HepG2 (cell line): ENCODE measurements around the gene DIMT1. TPM values are rescaled to one million over a fixed set of nuclear protein-coding genes. Genes with fewer than 3 reads are reported as not detected.

Experiments
- ARNT2 ChIP-seq: sonication (generic); formaldehyde crosslinking; IDR thresholded peaks from 2 replicates; pipeline ENCODE4 v1.8.0; 2022; ENCODE audit warnings: mild to moderate bottlenecking, low read depth, missing genetic modification reagents, moderate library complexity
- ARNTL ChIP-seq: sonication (generic); formaldehyde crosslinking; IDR thresholded peaks from 2 replicates; pipeline ENCODE4 v1.4.0; 2020; ENCODE audit warnings: mild to moderate bottlenecking, missing genetic modification reagents
- BCL6 ChIP-seq: IDR thresholded peaks from 2 replicates; pipeline ENCODE4 v1.6.1; 2016; ENCODE audit warnings: missing genetic modification reagents, missing compliant biosample characterization
- BRD4 ChIP-seq: sonication (generic); formaldehyde crosslinking; IDR thresholded peaks from 2 replicates; pipeline ENCODE4 v1.4.0; 2020; ENCODE audit warnings: missing genetic modification reagents
- DNMT3B ChIP-seq: conservative IDR thresholded peaks from 2 replicates; pipeline ENCODE4 v1.6.1; 2016; ENCODE audit warnings: missing biosample characterization, control low read depth
- DRAP1 ChIP-seq: IDR thresholded peaks from 2 replicates; pipeline ENCODE4 v1.6.1; 2016; ENCODE audit warnings: missing genetic modification reagents, missing compliant biosample characterization
- GTF2F1 ChIP-seq: fragments of 150-350 bp; IDR thresholded peaks from 2 replicates; pipeline ENCODE4 v1.6.1; 2014; ENCODE audit warnings: low read length
- HIVEP1 ChIP-seq: sonication (generic); formaldehyde crosslinking; IDR thresholded peaks from 2 replicates; pipeline ENCODE4 v1.4.0; 2020; ENCODE audit warnings: mild to moderate bottlenecking, missing genetic modification reagents
- HMGXB4 ChIP-seq, 2 experiments: sonication (generic) in 1 of 2; formaldehyde crosslinking in 1 of 2; IDR thresholded peaks; 2 replicates each; pipeline versions ENCODE4 v1.4.0 to v1.6.1; 2018 to 2020; ENCODE audit warnings: missing genetic modification reagents in 2 of 2, borderline replicate concordance in 1 of 2, low read depth in 1 of 2, mild to moderate bottlenecking in 1 of 2, missing biosample characterization in 1 of 2
- KLF12 ChIP-seq: sonication (generic); formaldehyde crosslinking; IDR thresholded peaks from 2 replicates; pipeline ENCODE4 v1.4.0; 2020; ENCODE audit warnings: missing genetic modification reagents, borderline replicate concordance
- KLF13 ChIP-seq: sonication (generic); formaldehyde crosslinking; IDR thresholded peaks from 2 replicates; pipeline ENCODE4 v1.4.0; 2020; ENCODE audit warnings: mild to moderate bottlenecking, missing genetic modification reagents
- KMT2A ChIP-seq: sonication (generic); formaldehyde crosslinking; IDR thresholded peaks from 2 replicates; pipeline ENCODE4 v1.4.0; 2020; ENCODE audit warnings: missing genetic modification reagents
- LCORL ChIP-seq, 2 experiments: fragments of 450-650 bp in 1 of 2; sonication (generic) in 1 of 2; formaldehyde crosslinking in 1 of 2; IDR thresholded peaks; 2 replicates each; pipeline versions ENCODE4 v1.5.0 to v1.6.1; 2017 to 2020; ENCODE audit warnings: antibody characterized with exemption in 1 of 2, missing genetic modification reagents in 1 of 2
- MAFF ChIP-seq: IDR thresholded peaks from 2 replicates; pipeline ENCODE4 v1.6.1; 2011; ENCODE audit warnings: low read depth, low read length, improper control_type of control experiment
- MTA3 ChIP-seq: sonication (generic); formaldehyde crosslinking; IDR thresholded peaks from 2 replicates; pipeline ENCODE4 v1.4.0; 2020; ENCODE audit warnings: missing genetic modification reagents
- NCOA2 ChIP-seq: sonication (generic); formaldehyde crosslinking; IDR thresholded peaks from 2 replicates; pipeline ENCODE4 v1.8.0; 2022; ENCODE audit warnings: inconsistent platforms
- PAF1 ChIP-seq: IDR thresholded peaks from 2 replicates; pipeline ENCODE4 v1.6.1; 2016; ENCODE audit warnings: missing genetic modification reagents, missing compliant biosample characterization
- RBAK ChIP-seq: sonication (generic); formaldehyde crosslinking; IDR thresholded peaks from 2 replicates; pipeline ENCODE4 v1.5.1; 2020; ENCODE audit warnings: mild to moderate bottlenecking, missing genetic modification reagents
- RFX1 ChIP-seq: fragments of 450-650 bp; IDR thresholded peaks from 2 replicates; pipeline ENCODE4 v1.6.1; 2017
- TFAP4 ChIP-seq: sonication (generic); IDR thresholded peaks from 2 replicates; pipeline ENCODE4 v1.6.1; 2016; ENCODE audit warnings: low read depth, borderline replicate concordance
- ZBTB26 ChIP-seq: IDR thresholded peaks from 2 replicates; pipeline ENCODE4 v1.6.1; 2016; ENCODE audit warnings: missing compliant biosample characterization, missing genetic modification reagents, borderline replicate concordance
- ZNF234 ChIP-seq: sonication (generic); formaldehyde crosslinking; conservative IDR thresholded peaks from 2 replicates; pipeline ENCODE4 v1.5.1; 2020; ENCODE audit warnings: mild to moderate bottlenecking, missing genetic modification reagents
- ZNF296 ChIP-seq: sonication (generic); formaldehyde crosslinking; conservative IDR thresholded peaks from 2 replicates; pipeline ENCODE4 v1.5.0; 2020; ENCODE audit warnings: mild to moderate bottlenecking, missing genetic modification reagents
- ZNF619 ChIP-seq: sonication (generic); formaldehyde crosslinking; IDR thresholded peaks from 2 replicates; pipeline ENCODE4 v1.4.0; 2020; ENCODE audit warnings: mild to moderate bottlenecking, missing genetic modification reagents
- ZNF709 ChIP-seq: sonication (generic); formaldehyde crosslinking; IDR thresholded peaks from 2 replicates; pipeline ENCODE4 v1.5.0; 2020; ENCODE audit warnings: mild to moderate bottlenecking, missing genetic modification reagents
- ZNF773 ChIP-seq: sonication (generic); formaldehyde crosslinking; IDR thresholded peaks from 2 replicates; pipeline ENCODE4 v1.4.0; 2020; ENCODE audit warnings: missing genetic modification reagents, borderline replicate concordance
- ZZZ3 ChIP-seq: sonication (generic); formaldehyde crosslinking; IDR thresholded peaks from 2 replicates; pipeline ENCODE4 v1.4.0; 2020; ENCODE audit warnings: missing genetic modification reagents, mild to moderate bottlenecking, borderline replicate concordance
- polyA plus RNA-seq, 8 experiments: library from polyadenylated mRNA; depleted of rRNA in 3 of 8; stranded (reverse) in 7 of 8; unstranded in 1 of 8; fragments of >200 nt; fragmentation: Illumina TruSeq in 4 of 8; extraction: Trizol in 4 of 8; gene quantifications; 2 replicates each; pipeline versions ENCODE4 v1.2.1 to v1.2.3, GENCODE V29; 2011 to 2016; ENCODE audit warnings: low read depth in 4 of 8, missing spikeins in 1 of 8, mixed read lengths in 1 of 8; ENCODE audit not compliant: insufficient read depth in 1 of 8
- total RNA-seq, 5 experiments: library from RNA; depleted of rRNA; stranded (reverse); fragments of >200 nt; fragmentation: Illumina TruSeq; extraction: Trizol; gene quantifications; 2 replicates each; pipeline ENCODE4 v1.2.3, GENCODE V29; 2016; ENCODE audit warnings: low read depth in 1 of 5

DIMT1 gene
- total and polyA plus RNA-seq, 2 of the 13 experiments (the other 11 are each of a cell fraction or from before 2014, with no cell fraction given): 16.1 to 35.2 TPM

GRCh38 chr5:62412549-62413329, 9.0 kb upstream of the DIMT1 start, which contains the start of gene IPO11 (continued):
- TF ChIP-seq LCORL (IDR thresholded peaks at IDR 0.05) (no peak), LCORL (CRISPR knock-in tag; IDR thresholded peaks at IDR 0.05) (peak; percentile 55), GTF2F1 (no peak), ZNF296 (CRISPR knock-in tag) (no peak), KLF12 (CRISPR knock-in tag) (no peak), RBAK (no peak), ZNF773 (CRISPR knock-in tag) (no peak), DNMT3B (CRISPR knock-in tag) (peak; percentile 58; the same call in 1 of the 2 replicates), MTA3 (CRISPR knock-in tag) (no peak), NCOA2 (CRISPR knock-in tag) (peak; percentile 52), RFX1 (peak; percentile 85), HIVEP1 (CRISPR knock-in tag) (no peak; the same call in 1 of the 2 replicates), BRD4 (CRISPR knock-in tag) (0 out of 2 replicates have a peak, but pooled peaks have one; percentile 32), BCL6 (CRISPR knock-in tag) (peak; percentile 86), ZZZ3 (CRISPR knock-in tag) (no peak), HMGXB4 (CRISPR knock-in tag; IDR thresholded peaks at IDR 0.05; ENCODE audit: borderline replicate concordance in 1 of 2, low read depth in 1 of 2) (peak; percentile 75 to 79; a peak in 3 of 4 replicates), ZNF709 (CRISPR knock-in tag) (no peak), KMT2A (CRISPR knock-in tag) (peak; percentile 98), MAFF (no peak), ZNF619 (CRISPR knock-in tag) (peak; percentile 97), ARNT2 (CRISPR knock-in tag) (no peak; the same call in 1 of the 2 replicates), KLF13 (0 out of 2 replicates have a peak, but pooled peaks have one; percentile 33), ZBTB26 (CRISPR knock-in tag) (peak; percentile 64; the same call in 1 of the 2 replicates), DRAP1 (CRISPR knock-in tag) (peak; percentile 59; the same call in 1 of the 2 replicates), ZNF234 (CRISPR knock-in tag) (no peak), PAF1 (CRISPR knock-in tag) (no peak), TFAP4 (no peak), ARNTL (peak; percentile 69; the same call in 1 of the 2 replicates)
